PFSK-1 (cell line): Measurements from ENCODE around the gene NFIA.

Experiments used
- FOXP2 ChIP-seq: optimal IDR thresholded peaks from 2 replicates; pipeline ENCODE3; 2011; ENCODE audit warnings: borderline replicate concordance, control low read depth, inconsistent platforms; ENCODE audit not compliant: insufficient read depth; ENCODE audit errors: extremely low read length, extremely low read depth
- POLR2AphosphoS5 ChIP-seq: IDR thresholded peaks from 2 replicates; pipeline ENCODE4 v1.6.1; 2012; ENCODE audit warnings: low read depth, mild to moderate bottlenecking, control low read depth, low read length, moderate library complexity
- SIN3A ChIP-seq: IDR thresholded peaks from 2 replicates; pipeline ENCODE4 v1.6.1; 2012; ENCODE audit warnings: mild to moderate bottlenecking, low read length, moderate library complexity, borderline replicate concordance; ENCODE audit not compliant: insufficient read depth
- TAF1 ChIP-seq: IDR thresholded peaks from 2 replicates; pipeline ENCODE4 v1.6.1; 2012; ENCODE audit warnings: low read length, control low read depth, borderline replicate concordance; ENCODE audit not compliant: insufficient read depth
- TF ChIP-seq, protein P1 (sequence below), 2 experiments: IDR thresholded peaks; 2 replicates each; pipeline versions ENCODE4 v1.6.1 to v1.8.0; 2011 to 2012; ENCODE audit warnings: low read depth in 2 of 2, low read length in 2 of 2, control low read depth in 1 of 2, inconsistent platforms in 1 of 2, mild to moderate bottlenecking in 1 of 2, moderate library complexity in 1 of 2; ENCODE audit not compliant: insufficient read depth in 1 of 2

GRCh38 chr1:61202854-61203598 lies 120.7 kb downstream of the NFIA start:
- no peak for TF ChIP-seq SIN3A
- TF ChIP-seq TAF1 = no peak
- TF ChIP-seq, protein P1, sequence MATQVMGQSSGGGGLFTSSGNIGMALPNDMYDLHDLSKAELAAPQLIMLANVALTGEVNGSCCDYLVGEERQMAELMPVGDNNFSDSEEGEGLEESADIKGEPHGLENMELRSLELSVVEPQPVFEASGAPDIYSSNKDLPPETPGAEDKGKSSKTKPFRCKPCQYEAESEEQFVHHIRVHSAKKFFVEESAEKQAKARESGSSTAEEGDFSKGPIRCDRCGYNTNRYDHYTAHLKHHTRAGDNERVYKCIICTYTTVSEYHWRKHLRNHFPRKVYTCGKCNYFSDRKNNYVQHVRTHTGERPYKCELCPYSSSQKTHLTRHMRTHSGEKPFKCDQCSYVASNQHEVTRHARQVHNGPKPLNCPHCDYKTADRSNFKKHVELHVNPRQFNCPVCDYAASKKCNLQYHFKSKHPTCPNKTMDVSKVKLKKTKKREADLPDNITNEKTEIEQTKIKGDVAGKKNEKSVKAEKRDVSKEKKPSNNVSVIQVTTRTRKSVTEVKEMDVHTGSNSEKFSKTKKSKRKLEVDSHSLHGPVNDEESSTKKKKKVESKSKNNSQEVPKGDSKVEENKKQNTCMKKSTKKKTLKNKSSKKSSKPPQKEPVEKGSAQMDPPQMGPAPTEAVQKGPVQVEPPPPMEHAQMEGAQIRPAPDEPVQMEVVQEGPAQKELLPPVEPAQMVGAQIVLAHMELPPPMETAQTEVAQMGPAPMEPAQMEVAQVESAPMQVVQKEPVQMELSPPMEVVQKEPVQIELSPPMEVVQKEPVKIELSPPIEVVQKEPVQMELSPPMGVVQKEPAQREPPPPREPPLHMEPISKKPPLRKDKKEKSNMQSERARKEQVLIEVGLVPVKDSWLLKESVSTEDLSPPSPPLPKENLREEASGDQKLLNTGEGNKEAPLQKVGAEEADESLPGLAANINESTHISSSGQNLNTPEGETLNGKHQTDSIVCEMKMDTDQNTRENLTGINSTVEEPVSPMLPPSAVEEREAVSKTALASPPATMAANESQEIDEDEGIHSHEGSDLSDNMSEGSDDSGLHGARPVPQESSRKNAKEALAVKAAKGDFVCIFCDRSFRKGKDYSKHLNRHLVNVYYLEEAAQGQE (IDR thresholded peaks at IDR 0.05; ENCODE audit: insufficient read depth in 1 of 2, low read depth in 2 of 2, low read length in 2 of 2) = no peak
- TF ChIP-seq POLR2AphosphoS5 = no peak
- TF ChIP-seq FOXP2 = no peak
